IPS-NIHi11 (cell line): ENCODE measurements around the gene WHRN.
A peak's percentile ranks its signal among the peaks of the same experiment; 100 is the strongest.

Source experiments
- DNase-seq: peaks from one replicate; pipeline ENCODE4 v3.0.0; 2012; ENCODE audit warnings: mixed read lengths, low spot score

WHRN gene

DNA sequence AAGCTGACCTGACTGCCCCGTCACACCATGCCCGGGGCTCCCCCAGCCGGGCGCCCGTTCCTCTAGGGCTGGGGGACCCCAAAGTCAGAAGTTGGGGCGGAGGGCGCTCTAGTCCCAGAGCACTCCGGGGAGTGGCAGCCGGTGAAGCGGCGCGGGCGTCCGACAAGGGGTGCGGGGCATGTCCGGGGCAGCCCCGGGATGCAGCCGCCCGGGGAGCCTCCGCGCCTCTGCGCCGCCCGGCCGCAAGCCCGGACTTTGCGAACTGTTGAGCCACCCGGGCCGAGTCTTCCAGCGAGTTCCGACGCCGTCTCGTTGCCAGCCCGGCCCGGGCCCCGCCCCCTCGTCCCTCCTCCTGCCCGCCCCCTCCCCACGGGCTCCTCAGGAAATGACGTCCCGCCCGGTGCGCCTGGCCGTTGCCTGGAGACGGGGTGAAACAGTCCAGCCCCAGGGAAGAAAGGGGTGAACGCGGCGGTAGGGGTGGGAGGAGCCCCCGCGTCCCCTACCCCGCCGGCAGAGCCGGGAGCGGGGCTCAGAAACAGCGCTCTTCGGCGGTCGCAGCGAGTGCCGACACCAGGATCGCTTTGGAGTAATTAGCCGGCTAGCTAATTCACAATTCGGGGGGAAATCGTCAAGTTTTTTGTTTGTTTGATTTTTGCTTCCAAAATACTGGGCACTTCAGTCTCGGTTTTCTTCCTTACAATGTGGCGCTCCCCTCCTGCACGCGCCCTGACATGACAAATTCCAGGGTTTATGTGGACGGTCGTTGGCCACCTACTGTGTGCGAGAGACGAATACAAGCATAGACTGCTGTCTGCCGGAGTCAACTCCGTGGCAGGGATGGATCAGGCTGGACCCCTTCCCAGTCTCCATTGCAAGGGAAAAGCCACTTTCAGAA, at the start of gene WHRN:
Gene WHRN, minus strand, starts transcription at position 287 of the 895 bp plus-strand sequence. CDS start 672 bp downstream, outside the sequence.
- peak; percentile 99 for DNase-seq

DNA sequence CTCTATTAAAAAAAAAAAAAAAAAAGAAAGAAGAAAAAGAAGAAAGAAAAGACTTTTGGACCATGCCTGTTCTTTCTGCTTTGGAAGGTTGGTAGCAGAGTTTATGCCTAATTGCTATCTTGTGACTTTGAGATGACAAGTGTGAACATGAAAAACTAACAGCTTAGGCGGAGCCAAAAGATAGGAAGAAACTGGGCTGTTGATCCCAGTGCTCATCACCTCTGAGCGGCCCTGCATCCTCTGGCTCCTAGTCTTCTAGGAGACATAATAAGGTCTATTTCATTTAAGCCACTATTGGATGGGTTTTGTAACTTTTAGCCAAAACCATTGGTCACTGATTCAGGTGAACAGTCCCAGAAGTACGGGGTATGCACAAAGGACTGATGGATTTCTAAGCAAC, 47.9 kb upstream of the WHRN start:
- DNase-seq: no peak

DNA sequence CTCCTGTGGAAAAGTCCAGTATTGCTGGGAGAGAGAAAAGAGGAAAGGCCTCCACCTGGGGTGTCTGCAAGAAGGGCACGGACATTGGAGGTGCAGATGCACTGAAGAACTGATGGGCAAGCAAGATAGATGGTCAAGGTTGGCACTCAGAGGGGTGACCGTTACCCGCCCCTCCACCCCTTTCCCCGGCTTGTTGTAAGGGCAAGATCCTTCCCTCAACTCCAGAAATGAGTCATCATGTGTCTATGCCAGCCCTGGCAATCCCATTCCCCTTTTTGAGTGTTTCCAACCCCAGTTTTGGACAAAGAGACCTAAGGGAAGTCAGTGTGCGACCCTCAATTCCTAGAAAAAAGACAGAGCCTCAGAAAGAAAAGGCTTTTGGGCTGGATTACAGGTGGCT, 47.4 kb upstream of the WHRN start:
- DNase-seq: no peak

GRCh38 chr9:114551750-114552685, 46.7 kb upstream of the WHRN start:
- DNase-seq: peak; percentile 74

GRCh38 chr9:114549697-114550330, 44.5 kb upstream of the WHRN start:
- DNase-seq: no peak

DNA sequence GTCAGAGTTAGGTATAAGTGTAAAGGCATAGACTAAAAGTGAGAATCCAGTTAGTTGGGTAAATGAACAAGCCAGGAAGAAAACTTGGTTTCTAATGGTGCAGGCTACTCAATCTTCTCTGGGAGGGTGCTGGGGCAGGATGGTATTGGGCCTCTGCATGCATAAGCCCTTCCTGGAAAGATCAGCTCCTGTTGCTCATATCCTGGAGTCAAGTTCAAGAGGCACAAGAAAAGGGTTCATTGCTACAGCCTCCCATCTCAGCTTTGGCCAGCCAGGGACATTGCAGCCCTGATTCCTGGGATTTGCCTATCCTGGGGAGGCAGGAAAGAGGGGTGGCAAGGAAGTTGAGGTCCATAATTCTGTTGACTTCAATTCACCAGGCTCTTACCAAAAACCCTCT, 41.6 kb upstream of the WHRN start:
- DNase-seq: no peak

GRCh38 chr9:114545055-114545454, 39.8 kb upstream of the WHRN start:
- no peak for DNase-seq

DNA sequence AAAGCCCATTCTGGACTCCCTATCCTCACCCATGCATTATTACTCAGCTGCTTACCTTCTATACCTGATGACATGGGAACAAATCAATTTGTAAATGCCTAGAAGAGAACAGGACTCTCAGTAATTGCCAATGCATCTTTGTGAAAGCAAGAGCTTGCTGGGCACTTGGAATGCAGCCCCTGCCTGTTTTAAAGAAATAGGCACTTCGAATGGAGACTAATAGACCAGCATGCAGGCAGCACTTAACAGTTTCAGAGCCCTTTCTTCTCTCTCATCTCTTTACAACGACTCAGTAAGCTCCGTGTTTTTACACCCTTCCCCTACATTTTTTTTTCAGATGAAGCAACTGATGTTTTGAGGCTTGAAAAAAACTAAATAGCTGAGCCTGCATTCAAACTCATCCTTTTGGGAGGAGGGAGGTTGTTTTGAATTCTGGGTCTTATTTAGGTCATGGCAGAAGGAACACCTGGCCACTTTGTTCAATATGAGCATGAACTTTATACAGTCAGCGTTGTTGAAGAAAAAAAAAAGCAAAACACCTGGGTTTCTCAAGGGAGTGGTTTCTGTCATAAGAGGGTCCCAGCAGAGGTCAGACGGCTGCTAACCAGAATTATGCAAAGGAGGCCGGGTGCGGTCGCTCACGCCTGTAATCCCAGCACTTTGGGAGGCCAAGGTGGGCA, 34.6 kb upstream of the WHRN start:
- no peak for DNase-seq

GRCh38 chr9:114538241-114538640, 33.0 kb upstream of the WHRN start:
- peak; percentile 45 for DNase-seq

- DNase-seq: no peak
These were observed 27.4 kb upstream of the WHRN start for GRCh38 chr9:114532561-114533237.

GRCh38 chr9:114529285-114529684, 24.0 kb upstream of the WHRN start:
- no peak for DNase-seq

- no peak for DNase-seq
These were observed 21.5 kb upstream of the WHRN start for GRCh38 chr9:114526807-114527206.

GRCh38 chr9:114525513-114525912, 20.2 kb upstream of the WHRN start:
- no peak for DNase-seq

DNA sequence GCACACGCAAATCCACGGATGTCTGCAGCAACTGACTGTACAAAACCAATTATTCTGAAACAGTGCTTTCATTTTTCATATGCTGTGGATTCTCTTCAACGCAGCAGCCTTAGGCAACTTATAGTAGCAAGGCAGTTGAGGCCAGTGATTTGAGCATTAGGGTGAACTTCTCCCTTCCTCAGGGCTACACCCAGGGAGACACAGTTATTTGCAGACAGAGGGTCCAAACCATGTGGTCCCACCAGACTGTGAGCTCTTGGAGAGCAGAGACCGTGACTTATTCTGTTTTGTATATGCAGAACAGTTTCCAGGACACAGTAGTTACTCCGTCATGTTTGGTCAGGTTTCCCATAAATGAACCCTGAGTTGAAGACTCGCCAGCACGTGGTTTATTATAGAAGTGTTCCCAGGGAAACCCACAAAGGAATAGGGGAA, 19.0 kb upstream of the WHRN start:
- no peak for DNase-seq

DNA sequence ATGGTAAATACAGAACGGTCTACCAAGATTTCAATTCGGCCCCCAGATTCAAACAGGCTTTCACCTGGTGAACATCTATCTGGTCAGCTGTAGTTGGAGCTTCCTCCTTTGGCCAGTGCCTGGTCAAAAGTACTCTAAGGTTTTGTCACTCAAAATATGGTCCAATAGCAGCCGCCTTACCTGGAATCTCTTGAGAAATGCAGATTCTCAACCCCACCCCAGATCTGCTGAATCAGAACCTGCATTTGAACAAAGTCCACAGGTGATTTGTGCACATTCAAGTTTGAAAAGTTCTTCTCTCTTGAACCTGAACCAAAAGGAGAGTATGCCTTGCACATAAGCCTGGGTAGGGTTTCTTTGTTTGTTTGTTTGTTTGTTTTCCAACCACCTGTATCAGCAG, 17.6 kb upstream of the WHRN start:
- no peak for DNase-seq

- DNase-seq: peak; percentile 37
These were observed 17.0 kb upstream of the WHRN start for GRCh38 chr9:114522286-114522685.

- DNase-seq: no peak
These were observed 16.6 kb upstream of the WHRN start for GRCh38 chr9:114521846-114522245.

- DNase-seq: no peak
These were observed 13.3 kb upstream of the WHRN start for GRCh38 chr9:114518599-114519022.

GRCh38 chr9:114518120-114518519, 12.8 kb upstream of the WHRN start:
- no peak for DNase-seq

DNA sequence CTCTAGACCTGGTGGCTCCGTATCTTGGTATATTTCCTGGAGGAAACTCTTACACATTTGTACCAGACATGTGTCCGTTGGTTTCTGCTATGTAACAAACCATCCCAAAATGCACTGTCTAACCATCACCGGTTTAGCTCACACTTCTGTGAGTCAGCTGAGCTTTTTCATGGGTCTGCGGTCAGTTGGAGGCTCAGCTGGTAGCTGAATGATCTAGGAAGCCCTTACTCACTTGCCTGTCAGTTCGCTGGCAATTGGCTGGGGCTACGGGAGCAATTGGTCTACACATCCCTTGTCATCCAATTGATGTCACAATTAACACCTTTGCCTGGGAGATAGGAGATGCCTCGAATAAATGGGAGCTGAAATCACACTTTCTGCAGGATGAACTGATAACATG, 11.6 kb upstream of the WHRN start:
- DNase-seq: no peak

- no peak for DNase-seq
These were observed 10.3 kb upstream of the WHRN start for GRCh38 chr9:114515528-114515927.
